ENCODE results near the gene CREM.

DNA sequence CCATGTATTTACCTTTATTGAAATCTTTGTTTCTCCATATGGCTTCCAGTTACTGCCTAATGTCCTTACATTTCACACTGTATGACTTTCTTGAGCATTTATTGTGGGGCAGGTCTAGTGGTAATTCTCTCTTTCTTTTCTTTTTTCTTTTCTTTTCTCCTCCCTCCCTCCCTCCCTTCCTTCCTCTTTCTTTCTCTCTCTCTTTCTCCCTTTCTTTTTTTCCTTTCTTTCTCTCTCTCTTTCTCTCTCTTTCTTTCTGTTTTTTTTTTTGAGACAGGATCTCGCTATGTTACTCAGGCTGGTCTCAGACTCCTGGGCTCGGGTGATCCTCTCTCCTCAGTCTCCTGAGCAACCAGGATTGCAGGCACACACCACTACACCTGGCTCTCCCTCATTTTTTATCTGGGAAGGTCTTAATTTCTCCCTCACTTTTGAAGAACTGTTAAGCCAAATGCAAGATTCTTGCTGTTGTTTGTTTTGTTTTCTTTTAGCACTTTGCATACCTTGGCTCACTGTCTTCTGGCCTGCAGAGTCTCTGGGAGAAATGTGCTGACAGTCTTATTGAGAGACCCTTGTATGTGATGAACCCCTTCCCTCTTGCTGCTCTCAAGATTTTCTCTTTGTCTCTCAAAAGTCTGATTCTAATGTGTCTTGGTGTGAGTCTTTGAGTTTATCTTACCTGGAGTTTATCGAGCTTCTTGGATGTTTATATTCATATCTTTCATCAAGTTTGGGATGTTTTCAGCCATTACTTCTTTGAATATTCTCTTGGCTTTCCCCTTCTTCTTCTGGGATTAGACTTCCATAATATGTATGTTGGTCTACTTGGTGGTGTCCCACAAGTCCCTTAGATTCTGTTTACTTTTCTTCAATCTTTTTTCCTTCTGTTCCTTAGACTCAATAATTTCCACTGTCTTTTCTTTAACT, 130.7 kb downstream of the CREM start:
- TF ChIP-seq POLR2A (IDR thresholded peaks at IDR 0.05; ENCODE audit: control extremely low read depth in 1 of 2, low read depth in 2 of 2, low read length in 2 of 2) (no peak), TAF1 (IDR thresholded peaks at IDR 0.05; ENCODE audit: low read depth, low read length) (no peak), HDAC6 (IDR thresholded peaks at IDR 0.05; ENCODE audit: low read depth, low read length) (no peak), RAD21 (IDR thresholded peaks at IDR 0.05 in 1 of 2, conservative IDR thresholded peaks at IDR 0.05 in 1 of 2; ENCODE audit: low read depth in 2 of 2, low read length in 2 of 2) (no peak), CHD2 (IDR thresholded peaks at IDR 0.05; ENCODE audit: low read length) (no peak), NRF1 (IDR thresholded peaks at IDR 0.05; ENCODE audit: low read depth, low read length) (no peak), EGR1 (IDR thresholded peaks at IDR 0.05; ENCODE audit: borderline replicate concordance, low read depth, low read length) (no peak), BCL11A (IDR thresholded peaks at IDR 0.05; ENCODE audit: low read depth in 2 of 2, low read length in 2 of 2) (no peak)
- TF ChIP-seq, protein P1, sequence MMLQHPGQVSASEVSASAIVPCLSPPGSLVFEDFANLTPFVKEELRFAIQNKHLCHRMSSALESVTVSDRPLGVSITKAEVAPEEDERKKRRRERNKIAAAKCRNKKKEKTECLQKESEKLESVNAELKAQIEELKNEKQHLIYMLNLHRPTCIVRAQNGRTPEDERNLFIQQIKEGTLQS (IDR thresholded peaks at IDR 0.05; ENCODE audit: insufficient read depth, low read depth, low read length) = no peak
- TF ChIP-seq, protein P2, sequence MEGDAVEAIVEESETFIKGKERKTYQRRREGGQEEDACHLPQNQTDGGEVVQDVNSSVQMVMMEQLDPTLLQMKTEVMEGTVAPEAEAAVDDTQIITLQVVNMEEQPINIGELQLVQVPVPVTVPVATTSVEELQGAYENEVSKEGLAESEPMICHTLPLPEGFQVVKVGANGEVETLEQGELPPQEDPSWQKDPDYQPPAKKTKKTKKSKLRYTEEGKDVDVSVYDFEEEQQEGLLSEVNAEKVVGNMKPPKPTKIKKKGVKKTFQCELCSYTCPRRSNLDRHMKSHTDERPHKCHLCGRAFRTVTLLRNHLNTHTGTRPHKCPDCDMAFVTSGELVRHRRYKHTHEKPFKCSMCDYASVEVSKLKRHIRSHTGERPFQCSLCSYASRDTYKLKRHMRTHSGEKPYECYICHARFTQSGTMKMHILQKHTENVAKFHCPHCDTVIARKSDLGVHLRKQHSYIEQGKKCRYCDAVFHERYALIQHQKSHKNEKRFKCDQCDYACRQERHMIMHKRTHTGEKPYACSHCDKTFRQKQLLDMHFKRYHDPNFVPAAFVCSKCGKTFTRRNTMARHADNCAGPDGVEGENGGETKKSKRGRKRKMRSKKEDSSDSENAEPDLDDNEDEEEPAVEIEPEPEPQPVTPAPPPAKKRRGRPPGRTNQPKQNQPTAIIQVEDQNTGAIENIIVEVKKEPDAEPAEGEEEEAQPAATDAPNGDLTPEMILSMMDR (IDR thresholded peaks at IDR 0.05; ENCODE audit: control extremely low read depth in 1 of 3, insufficient read depth in 1 of 3, low read depth in 1 of 3, low read length in 3 of 3) = no peak
